HepG2 (cell line): ENCODE data around the gene ASTN1.

Source experiments
- CBX1 ChIP-seq: IDR thresholded peaks from one replicate; pipeline ENCODE4 v1.6.1; 2016; ENCODE audit warnings: antibody characterized with exemption, low read depth
- CTCF ChIP-seq: sonication (generic); formaldehyde crosslinking; IDR thresholded peaks from 2 replicates; pipeline ENCODE4 v1.5.0; 2020; ENCODE audit warnings: mild to moderate bottlenecking, missing genetic modification reagents, moderate library complexity
- FOXM1 ChIP-seq: sonication (generic); formaldehyde crosslinking; IDR thresholded peaks from 2 replicates; pipeline ENCODE4 v1.5.0; 2020; ENCODE audit warnings: missing genetic modification reagents
- PBX3 ChIP-seq: sonication (generic); formaldehyde crosslinking; IDR thresholded peaks from 2 replicates; pipeline ENCODE4 v1.8.1; 2023; ENCODE audit warnings: missing genetic modification reagents, inconsistent platforms, borderline replicate concordance
- REST ChIP-seq, 2 experiments: IDR thresholded peaks; 2 replicates each; pipeline ENCODE4 v1.6.1; 2011 to 2012; ENCODE audit warnings: low read length in 2 of 2, borderline replicate concordance in 1 of 2, low read depth in 1 of 2, mild to moderate bottlenecking in 1 of 2, moderate library complexity in 1 of 2
- TARDBP ChIP-seq: sonication (generic); formaldehyde crosslinking; IDR thresholded peaks from 2 replicates; pipeline ENCODE4 v1.8.0; 2022; ENCODE audit warnings: mild to moderate bottlenecking, missing genetic modification reagents

- TF ChIP-seq TARDBP (CRISPR knock-in tag) (no peak), CTCF (CRISPR knock-in tag) (no peak), FOXM1 (CRISPR knock-in tag) (no peak), PBX3 (no peak), CBX1 (no peak), REST (IDR thresholded peaks at IDR 0.05; ENCODE audit: borderline replicate concordance in 1 of 2, low read depth in 1 of 2, low read length in 2 of 2) (no peak)
These were observed 285.6 kb downstream of the ASTN1 start for GRCh38 chr1:176878750-176879536.
